Prostate gland (tissue), 2 donors: ENCODE measurements around the gene CDC14B.

ENCODE experiments used
- CTCF ChIP-seq, 4 experiments: fragments of 200-600 bp in 2 of 4; fragments of 450-650 bp in 2 of 4; sonication (generic) in 2 of 4; IDR thresholded peaks; 1 replicate in 3 of 4; 2 replicates in 1 of 4; pipeline ENCODE4 v1.5.1; 2016 to 2019; ENCODE audit warnings: antibody characterized with exemption in 4 of 4, mild to moderate bottlenecking in 2 of 4, moderate library complexity in 2 of 4
- POLR2A ChIP-seq: fragments of 450-650 bp; IDR thresholded peaks from one replicate; pipeline ENCODE4 v1.6.1; 2016; ENCODE audit warnings: antibody characterized with exemption, mild to moderate bottlenecking
- POLR2AphosphoS5 ChIP-seq: sonication (generic); formaldehyde crosslinking; IDR thresholded peaks from one replicate; pipeline ENCODE4 v1.6.1; 2017; ENCODE audit warnings: antibody characterized with exemption

GRCh38 chr9:96478829-96479371 is 140.7 kb downstream of the CDC14B start:
- no peak for TF ChIP-seq CTCF (IDR thresholded peaks at IDR 0.05)
- TF ChIP-seq POLR2A = no peak
- TF ChIP-seq POLR2AphosphoS5 = no peak
